KMS-11 (cell line): ENCODE data around the gene NUDT13.

Experiments used
- H2AFZ ChIP-seq: fragments of 200-600 bp; sonication (generic); 2 replicates; pipeline ENCODE4 v1.6.1; 2016; ENCODE audit warnings: antibody characterized with exemption, mixed run types, low read depth
- H3K27ac ChIP-seq: fragments of 200-600 bp; sonication (generic); 2 replicates; pipeline ENCODE4 v1.6.1; 2016; ENCODE audit warnings: mild to moderate bottlenecking, mixed run types
- H3K27me3 ChIP-seq: fragments of 200-600 bp; sonication (generic); 2 replicates; pipeline ENCODE4 v1.6.1; 2017; ENCODE audit warnings: mild to moderate bottlenecking, low read depth, mixed run types, moderate library complexity; ENCODE audit not compliant: insufficient read depth
- H3K36me3 ChIP-seq: fragments of 200-600 bp; sonication (generic); 2 replicates; pipeline ENCODE4 v1.6.1; 2017; ENCODE audit warnings: mild to moderate bottlenecking, mixed run types; ENCODE audit not compliant: insufficient read depth
- H3K4me1 ChIP-seq: fragments of 200-600 bp; sonication (generic); 2 replicates; pipeline ENCODE4 v1.6.1; 2016; ENCODE audit warnings: mild to moderate bottlenecking, low read depth, mixed run types; ENCODE audit not compliant: poor library complexity, severe bottlenecking
- H3K4me2 ChIP-seq: fragments of 200-600 bp; sonication (generic); 2 replicates; pipeline ENCODE4 v1.7.0; 2016; ENCODE audit warnings: mild to moderate bottlenecking, mixed run types
- H3K4me3 ChIP-seq: fragments of 200-600 bp; sonication (generic); IDR thresholded peaks from 2 replicates; pipeline ENCODE4 v1.6.1; 2017; ENCODE audit warnings: low read depth, low read length, mixed read lengths; ENCODE audit not compliant: insufficient read depth
- H3K79me2 ChIP-seq: fragments of 200-600 bp; sonication (generic); 2 replicates; pipeline ENCODE4 v1.6.1; 2016; ENCODE audit warnings: low read depth, mixed run types; ENCODE audit not compliant: insufficient read depth
- H3K9ac ChIP-seq: fragments of 200-600 bp; sonication (generic); 2 replicates; pipeline ENCODE4 v1.6.1; 2016; ENCODE audit warnings: mild to moderate bottlenecking, mixed run types
- H4K20me1 ChIP-seq: fragments of 200-600 bp; sonication (generic); 2 replicates; pipeline ENCODE4 v1.6.1; 2016; ENCODE audit warnings: mild to moderate bottlenecking, mixed run types; ENCODE audit not compliant: insufficient read depth
- TF ChIP-seq, protein P1 (sequence below): fragments of 200-600 bp; sonication (generic); conservative IDR thresholded peaks from 2 replicates; pipeline ENCODE4 v1.6.1; 2017; ENCODE audit warnings: low read depth, mild to moderate bottlenecking, antibody characterized with exemption, low read length, moderate library complexity, mixed read lengths

NUDT13 gene

DNA sequence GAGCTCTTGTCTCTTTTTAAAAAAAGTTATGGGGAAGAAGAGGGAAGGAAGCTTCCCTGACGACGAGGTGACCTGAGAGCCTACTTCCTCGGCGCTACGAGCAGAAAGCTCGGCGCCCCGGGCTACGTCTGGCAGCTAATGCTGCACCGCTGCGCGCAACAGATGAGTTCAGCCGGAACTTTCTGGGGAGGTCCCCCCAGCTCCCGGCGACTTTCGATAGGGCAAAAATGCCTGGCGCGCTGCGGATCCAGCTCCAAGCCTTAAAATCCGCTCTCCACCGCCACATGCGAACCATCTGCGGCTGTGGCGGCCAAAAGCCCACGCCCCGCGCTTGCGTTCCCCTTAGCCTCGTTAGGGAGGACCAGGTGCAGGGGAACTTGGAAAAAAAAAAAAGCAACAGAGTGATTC, 14.2 kb upstream of the NUDT13 start:
- Histone ChIP-seq H3K4me3 (no peak overlapping the region), H3K79me2 (peaks cover 20% of the 10 kb centered on the region), H3K27ac (peak overlapping the region; percentile 81), H3K27me3 (no peaks in the 10 kb centered on the region), H4K20me1 (no peaks in the 10 kb centered on the region), H3K4me2 (peak overlapping the region; percentile 50), H3K36me3 (no peaks in the 10 kb centered on the region), H3K4me1 (peaks cover 16% of the 10 kb centered on the region), H2AFZ (peak overlapping the region; percentile 93), H3K9ac (peak overlapping the region; percentile 89)
- TF ChIP-seq, protein P1, sequence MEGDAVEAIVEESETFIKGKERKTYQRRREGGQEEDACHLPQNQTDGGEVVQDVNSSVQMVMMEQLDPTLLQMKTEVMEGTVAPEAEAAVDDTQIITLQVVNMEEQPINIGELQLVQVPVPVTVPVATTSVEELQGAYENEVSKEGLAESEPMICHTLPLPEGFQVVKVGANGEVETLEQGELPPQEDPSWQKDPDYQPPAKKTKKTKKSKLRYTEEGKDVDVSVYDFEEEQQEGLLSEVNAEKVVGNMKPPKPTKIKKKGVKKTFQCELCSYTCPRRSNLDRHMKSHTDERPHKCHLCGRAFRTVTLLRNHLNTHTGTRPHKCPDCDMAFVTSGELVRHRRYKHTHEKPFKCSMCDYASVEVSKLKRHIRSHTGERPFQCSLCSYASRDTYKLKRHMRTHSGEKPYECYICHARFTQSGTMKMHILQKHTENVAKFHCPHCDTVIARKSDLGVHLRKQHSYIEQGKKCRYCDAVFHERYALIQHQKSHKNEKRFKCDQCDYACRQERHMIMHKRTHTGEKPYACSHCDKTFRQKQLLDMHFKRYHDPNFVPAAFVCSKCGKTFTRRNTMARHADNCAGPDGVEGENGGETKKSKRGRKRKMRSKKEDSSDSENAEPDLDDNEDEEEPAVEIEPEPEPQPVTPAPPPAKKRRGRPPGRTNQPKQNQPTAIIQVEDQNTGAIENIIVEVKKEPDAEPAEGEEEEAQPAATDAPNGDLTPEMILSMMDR: no peak

DNA sequence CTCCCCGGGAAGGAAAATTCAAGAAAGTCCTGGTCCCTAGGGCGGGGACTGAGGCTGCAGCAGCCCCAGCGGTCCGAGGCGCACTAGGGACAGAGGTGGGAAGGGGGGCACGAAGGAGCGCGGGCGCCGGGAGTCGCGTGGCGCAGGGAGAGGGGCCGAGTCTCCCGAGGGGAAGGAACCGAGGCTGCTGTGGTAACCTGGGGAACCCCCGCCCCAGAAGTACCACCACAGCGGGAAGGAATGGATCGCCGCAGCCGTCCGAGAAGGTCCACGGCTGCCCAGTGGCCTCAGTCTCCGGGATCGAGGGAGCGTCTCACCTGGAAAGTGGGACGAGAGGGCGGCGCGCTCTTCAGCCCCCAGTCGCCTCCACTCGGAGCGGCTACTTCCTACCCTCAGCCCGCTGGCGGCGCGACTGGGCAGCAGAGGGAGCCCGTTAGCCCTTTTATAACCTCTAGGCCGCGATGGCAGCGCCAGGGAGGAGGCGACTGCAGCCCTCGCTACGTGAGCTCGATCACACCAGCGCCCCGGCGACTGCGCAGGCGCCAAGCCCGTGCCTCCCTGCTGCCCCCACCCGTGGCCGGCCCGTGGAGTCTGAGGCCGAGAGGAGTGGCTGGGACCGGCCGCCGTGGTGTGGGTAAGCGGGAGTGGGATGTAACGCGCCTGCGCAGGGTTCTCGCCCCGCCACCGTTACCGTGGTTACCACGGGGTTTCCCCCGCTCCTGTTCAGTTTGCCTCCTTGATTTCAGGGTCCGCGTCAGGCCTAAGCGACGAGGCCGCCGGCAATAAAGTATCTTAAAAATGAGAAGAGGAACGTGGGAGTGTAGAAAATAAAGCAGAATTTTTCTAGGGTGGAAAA, 13.6 kb upstream of the NUDT13 start, which contains the start of gene P4HA1:
P4HA1 (minus strand) TSS at position 418 of the 856 bp plus-strand sequence. CDS start 21,983 bp downstream, outside the sequence.
- Histone ChIP-seq H4K20me1 (no peaks in the 10 kb centered on the region), H3K4me1 (peaks cover 16% of the 10 kb centered on the region), H3K9ac (peak within 1 kb of the TSS; percentile 89), H3K36me3 (no peaks in the 10 kb centered on the region), H3K27ac (peak within 1 kb of the TSS; percentile 81), H3K27me3 (no peaks in the 10 kb centered on the region), H3K79me2 (peaks cover 20% of the 10 kb centered on the region), H3K4me2 (peak within 1 kb of the TSS; percentile 50), H2AFZ (peak within 1 kb of the TSS; percentile 93), H3K4me3 (no peak within 1 kb of the TSS)
- TF ChIP-seq, protein P1: peak; percentile 27; the same call in 1 of the 2 replicates

DNA sequence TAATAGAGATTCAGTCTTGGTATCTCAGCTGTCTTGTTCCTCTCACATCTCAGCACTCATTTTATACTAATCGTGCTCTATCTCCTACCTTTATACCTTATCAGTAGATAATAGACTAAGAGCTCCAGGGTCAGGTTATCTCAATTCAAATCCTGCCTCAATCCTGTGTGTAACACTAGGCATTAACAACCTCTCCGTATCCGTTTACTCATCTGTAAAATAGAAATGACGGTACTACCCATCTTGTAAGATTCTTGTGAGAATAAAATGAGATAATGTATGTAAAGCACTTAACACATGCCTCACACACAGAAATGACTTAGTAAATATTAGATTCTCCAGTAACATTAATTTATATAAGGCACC, 13.0 kb upstream of the NUDT13 start:
- Histone ChIP-seq H3K27ac (peak overlapping the region; percentile 81; the same call in 1 of the 2 replicates), H3K79me2 (peaks cover 20% of the 10 kb centered on the region), H2AFZ (peak overlapping the region; percentile 48), H3K27me3 (no peaks in the 10 kb centered on the region), H3K4me2 (peak overlapping the region; percentile 50; the same call in 1 of the 2 replicates), H3K9ac (peak overlapping the region; percentile 89; the same call in 1 of the 2 replicates), H3K36me3 (no peaks in the 10 kb centered on the region), H3K4me3 (no peak overlapping the region), H3K4me1 (peaks cover 16% of the 10 kb centered on the region), H4K20me1 (no peaks in the 10 kb centered on the region)
- TF ChIP-seq, protein P1: no peak

DNA sequence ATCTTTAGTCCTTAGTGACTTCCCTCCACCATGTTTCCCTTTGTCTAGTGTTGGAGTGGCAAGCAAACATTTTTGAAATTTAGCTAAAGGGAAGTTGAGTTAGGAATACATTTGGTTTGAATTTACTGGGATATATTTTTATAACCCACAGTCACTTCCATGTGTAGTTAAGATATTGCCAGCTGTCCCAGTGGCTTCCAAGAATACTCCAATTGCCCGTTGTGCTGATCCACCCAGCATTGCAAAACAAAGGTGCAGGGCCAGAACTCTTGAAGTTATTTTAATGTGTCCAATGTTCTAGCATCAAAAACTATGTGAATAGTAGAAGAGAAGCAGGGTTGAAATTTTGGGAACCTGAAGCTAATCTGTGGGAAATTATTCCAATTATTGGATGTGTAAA, 11.1 kb upstream of the NUDT13 start:
- TF ChIP-seq, protein P1: no peak
- no peak overlapping the region for H3K27ac ChIP-seq
- H3K4me3 ChIP-seq: no peak overlapping the region

More for the DNA sequence above, 11.1 kb upstream of the NUDT13 start:
- Histone ChIP-seq H2AFZ (no peak overlapping the region), H3K79me2 (peaks cover 8% of the 10 kb centered on the region), H3K36me3 (no peaks in the 10 kb centered on the region), H3K27me3 (no peaks in the 10 kb centered on the region), H3K4me2 (no peak overlapping the region), H3K4me1 (peaks cover 13% of the 10 kb centered on the region), H4K20me1 (no peaks in the 10 kb centered on the region), H3K9ac (no peak overlapping the region)
